ENCODE results near the gene FGF19.

Gene FGF19

GRCh38 chr11:69705901-69706787 lies 2.3 kb upstream of the FGF19 start:
- H3K27me3 ChIP-seq (ENCODE audit: insufficient read depth, low read depth): peaks cover 17% of the 10 kb centered on the region
- no peak overlapping the region for H3K9ac ChIP-seq
- H3K36me3 ChIP-seq (ENCODE audit: insufficient read depth): no peaks in the 10 kb centered on the region
- TF ChIP-seq CTCF (conservative IDR thresholded peaks at IDR 0.05; ENCODE audit: low read depth, low read length): no peak
- no peaks in the 10 kb centered on the region for H3K79me2 ChIP-seq (ENCODE audit: insufficient read depth, low read depth)
- no peak overlapping the region for H3K27ac ChIP-seq
- H3K4me3 ChIP-seq (IDR thresholded peaks at IDR 0.05; ENCODE audit: insufficient read depth, low read depth, low read length): no peak overlapping the region
- H2AFZ ChIP-seq (ENCODE audit: low read depth): no peak overlapping the region
- no peaks in the 10 kb centered on the region for H3K4me1 ChIP-seq (ENCODE audit: low read depth, poor library complexity, severe bottlenecking)
- H3K4me2 ChIP-seq: no peak overlapping the region
- H4K20me1 ChIP-seq (ENCODE audit: insufficient read depth): no peaks in the 10 kb centered on the region

GRCh38 chr11:69705351-69705811 lies 1.6 kb upstream of the FGF19 start:
- H3K4me1 ChIP-seq (ENCODE audit: low read depth, poor library complexity, severe bottlenecking): no peaks in the 10 kb centered on the region
- H3K27me3 ChIP-seq (ENCODE audit: insufficient read depth, low read depth): peaks cover 17% of the 10 kb centered on the region
- H3K9ac ChIP-seq: no peak overlapping the region
- H3K36me3 ChIP-seq (ENCODE audit: insufficient read depth): no peaks in the 10 kb centered on the region
- no peaks in the 10 kb centered on the region for H3K79me2 ChIP-seq (ENCODE audit: insufficient read depth, low read depth)
- no peak for TF ChIP-seq CTCF (conservative IDR thresholded peaks at IDR 0.05; ENCODE audit: low read depth, low read length)
- no peak overlapping the region for H3K4me3 ChIP-seq (IDR thresholded peaks at IDR 0.05; ENCODE audit: insufficient read depth, low read depth, low read length)
- no peak overlapping the region for H3K27ac ChIP-seq
- no peak overlapping the region for H2AFZ ChIP-seq (ENCODE audit: low read depth)
- H3K4me2 ChIP-seq: no peak overlapping the region
- H4K20me1 ChIP-seq (ENCODE audit: insufficient read depth): no peaks in the 10 kb centered on the region

GRCh38 chr11:69704508-69705253 lies 859 bp upstream of the FGF19 start:
- Histone ChIP-seq H3K36me3 (ENCODE audit: insufficient read depth) (no peaks in the 10 kb centered on the region), H3K4me1 (ENCODE audit: low read depth, poor library complexity, severe bottlenecking) (no peaks in the 10 kb centered on the region), H3K4me2 (no peak overlapping the region), H3K27ac (no peak overlapping the region), H3K27me3 (ENCODE audit: insufficient read depth, low read depth) (peaks cover 17% of the 10 kb centered on the region), H3K4me3 (IDR thresholded peaks at IDR 0.05; ENCODE audit: insufficient read depth, low read depth, low read length) (no peak overlapping the region), H2AFZ (ENCODE audit: low read depth) (no peak overlapping the region), H3K9ac (no peak overlapping the region), H3K79me2 (ENCODE audit: insufficient read depth, low read depth) (no peaks in the 10 kb centered on the region), H4K20me1 (ENCODE audit: insufficient read depth) (no peaks in the 10 kb centered on the region)
- no peak for TF ChIP-seq CTCF (conservative IDR thresholded peaks at IDR 0.05; ENCODE audit: low read depth, low read length)

GRCh38 chr11:69703453-69703767 lies 412 bp downstream of the FGF19 start:
- no peak overlapping the region for H3K4me3 ChIP-seq (IDR thresholded peaks at IDR 0.05; ENCODE audit: insufficient read depth, low read depth, low read length)
- H3K9ac ChIP-seq: no peak overlapping the region
- no peaks in the 10 kb centered on the region for H3K4me1 ChIP-seq (ENCODE audit: low read depth, poor library complexity, severe bottlenecking)
- H3K27me3 ChIP-seq (ENCODE audit: insufficient read depth, low read depth): peaks cover 17% of the 10 kb centered on the region
- H3K27ac ChIP-seq: no peak overlapping the region
- H2AFZ ChIP-seq (ENCODE audit: low read depth): no peak overlapping the region
- no peaks in the 10 kb centered on the region for H3K79me2 ChIP-seq (ENCODE audit: insufficient read depth, low read depth)
- no peaks in the 10 kb centered on the region for H4K20me1 ChIP-seq (ENCODE audit: insufficient read depth)
- no peak for TF ChIP-seq CTCF (conservative IDR thresholded peaks at IDR 0.05; ENCODE audit: low read depth, low read length)
- no peaks in the 10 kb centered on the region for H3K36me3 ChIP-seq (ENCODE audit: insufficient read depth)
- no peak overlapping the region for H3K4me2 ChIP-seq

Measured in KMS-11 (cell line).